Omental fat pad (tissue), 4 donors: ENCODE data around the gene UCN3. TPM values are rescaled to one million over a fixed set of nuclear protein-coding genes. Genes with fewer than 3 reads are reported as not detected.

Source experiments
- ATAC-seq: fragments of 150-250 bp; one replicate; pipeline ENCODE4 v1.9.1; 2016; ENCODE audit warnings: mild to moderate bottlenecking, moderate library complexity; ENCODE audit not compliant: low FRiP score
- DNase-seq: peaks from one replicate; pipeline ENCODE4 v3.0.0-alpha.2; 2019; ENCODE audit warnings: low spot score
- CTCF ChIP-seq, 3 donors: fragments of 450-650 bp; IDR thresholded peaks; one replicate each; pipeline ENCODE4 v1.5.1; 2016 to 2017; ENCODE audit warnings: antibody characterized with exemption in 3 of 3, mild to moderate bottlenecking in 3 of 3, moderate library complexity in 2 of 3
- total RNA-seq, 4 donors: library from RNA; depleted of rRNA; stranded (reverse); fragments of >200 nt; gene quantifications; one replicate each; pipeline ENCODE4 v1.1.0, GENCODE V29; 2016

The UCN3 gene
- total RNA-seq, 4 donors from 2014 or later: not detected

GRCh38 chr10:5349362-5349761, 15.4 kb upstream of the UCN3 start:
- ATAC-seq: no peak
- TF ChIP-seq CTCF (IDR thresholded peaks at IDR 0.05): no peak

GRCh38 chr10:5354068-5354467, 10.7 kb upstream of the UCN3 start:
- no peak for ATAC-seq
- TF ChIP-seq CTCF (IDR thresholded peaks at IDR 0.05): no peak
- no peak for DNase-seq

More at GRCh38 chr10:5349362-5349761, 15.4 kb upstream of the UCN3 start:
- no peak for DNase-seq

- DNase-seq (no peak), ATAC-seq (no peak)
- no peak for TF ChIP-seq CTCF (IDR thresholded peaks at IDR 0.05)
These were observed 9.0 kb upstream of the UCN3 start for GRCh38 chr10:5355594-5356301.

GRCh38 chr10:5356302-5356763, 8.4 kb upstream of the UCN3 start:
- TF ChIP-seq CTCF (IDR thresholded peaks at IDR 0.05): no peak

GRCh38 chr10:5360318-5360915, 4.3 kb upstream of the UCN3 start:
- DNase-seq (no peak), ATAC-seq (no peak)
- no peak for TF ChIP-seq CTCF (IDR thresholded peaks at IDR 0.05)

More at GRCh38 chr10:5356302-5356763, 8.4 kb upstream of the UCN3 start:
- ATAC-seq: no peak
- no peak for DNase-seq

- ATAC-seq: no peak
- DNase-seq: no peak
- TF ChIP-seq CTCF (IDR thresholded peaks at IDR 0.05): no peak
These were observed 2.8 kb upstream of the UCN3 start for GRCh38 chr10:5361966-5362365.

- no peak for TF ChIP-seq CTCF (IDR thresholded peaks at IDR 0.05)
- no peak for DNase-seq
- ATAC-seq: no peak
These were observed 1.9 kb upstream of the UCN3 start for GRCh38 chr10:5362873-5363272.
